Liver (tissue), 3 donors: ENCODE measurements around the gene GGN.

Experiments
- ATF3 ChIP-seq: IDR thresholded peaks from 2 replicates; pipeline ENCODE4 v1.6.1; 2016; ENCODE audit warnings: antibody characterized with exemption
- CTCF ChIP-seq: fragments of 150-350 bp; IDR thresholded peaks from 2 replicates; pipeline ENCODE4 v1.5.1; 2017; ENCODE audit warnings: improper control_type of control experiment, low read depth, low read length; ENCODE audit not compliant: missing input control
- EGR1 ChIP-seq, 2 donors: IDR thresholded peaks; 2 replicates each; pipeline ENCODE4 v1.6.1; 2016 to 2018; ENCODE audit warnings: antibody characterized with exemption in 2 of 2, low read depth in 2 of 2
- FOXA2 ChIP-seq: IDR thresholded peaks from 2 replicates; pipeline ENCODE4 v1.6.1; 2016; ENCODE audit warnings: antibody characterized with exemption
- GABPA ChIP-seq, 2 donors: IDR thresholded peaks in 1 of 2; conservative IDR thresholded peaks in 1 of 2; 2 replicates each; pipeline ENCODE4 v1.6.1; 2016; ENCODE audit warnings: antibody characterized with exemption in 2 of 2, mild to moderate bottlenecking in 1 of 2, moderate library complexity in 1 of 2
- HNF4A ChIP-seq, 2 donors: conservative IDR thresholded peaks; 2 replicates each; pipeline ENCODE4 v1.6.1; 2016; ENCODE audit warnings: antibody characterized with exemption in 2 of 2, mild to moderate bottlenecking in 2 of 2
- JUND ChIP-seq, 2 donors: IDR thresholded peaks; 2 replicates each; pipeline ENCODE4 v1.6.1; 2016; ENCODE audit warnings: antibody characterized with exemption in 2 of 2
- MAX ChIP-seq: IDR thresholded peaks from 2 replicates; pipeline ENCODE4 v1.6.1; 2016; ENCODE audit warnings: antibody characterized with exemption
- RAD21 ChIP-seq, 2 donors: IDR thresholded peaks; 2 replicates each; pipeline ENCODE4 v1.6.1; 2016; ENCODE audit warnings: antibody characterized with exemption in 2 of 2, mild to moderate bottlenecking in 2 of 2
- REST ChIP-seq: IDR thresholded peaks from 2 replicates; pipeline ENCODE4 v1.6.1; 2016; ENCODE audit warnings: antibody characterized with exemption, mild to moderate bottlenecking
- SP1 ChIP-seq: IDR thresholded peaks from 2 replicates; pipeline ENCODE4 v1.6.1; 2018; ENCODE audit warnings: antibody characterized with exemption, mild to moderate bottlenecking
- YY1 ChIP-seq: IDR thresholded peaks from 2 replicates; pipeline ENCODE4 v1.6.1; 2016; ENCODE audit warnings: antibody characterized with exemption, mild to moderate bottlenecking
- ZBTB33 ChIP-seq: IDR thresholded peaks from 2 replicates; pipeline ENCODE4 v1.6.1; 2016; ENCODE audit warnings: antibody characterized with exemption
- donor health status: healthy.
- donor health status: healthy.

- no peak for TF ChIP-seq CTCF
- no peak for TF ChIP-seq EGR1 (IDR thresholded peaks at IDR 0.05; ENCODE audit: low read depth in 2 of 2)
- no peak for TF ChIP-seq MAX
- TF ChIP-seq RAD21 (IDR thresholded peaks at IDR 0.05) = no peak
- no peak for TF ChIP-seq ZBTB33
- no peak for TF ChIP-seq GABPA (IDR thresholded peaks at IDR 0.05 in 1 of 2, conservative IDR thresholded peaks at IDR 0.05 in 1 of 2)
- TF ChIP-seq JUND (IDR thresholded peaks at IDR 0.05) = no peak
- TF ChIP-seq SP1 = no peak
- TF ChIP-seq REST = no peak
- no peak for TF ChIP-seq YY1
- TF ChIP-seq FOXA2 = no peak
- TF ChIP-seq HNF4A (conservative IDR thresholded peaks at IDR 0.05) = no peak
- TF ChIP-seq ATF3 = no peak
Measured at GRCh38 chr19:38360839-38361631, 26.8 kb downstream of the GGN start.
